Endothelial cell of hepatic sinusoid (primary cell): ENCODE data around the gene GTSE1.

ENCODE experiments used
- in situ Hi-C: cut with HindIII; loops from 2 replicates; pipeline ENCODE4 v1.10.0; 2017; ENCODE audit warnings: low sequenced_read_pairs

GTSE1 gene

GRCh38 chr22:46376111-46376510, 79.4 kb downstream of the GTSE1 start:
- in situ Hi-C loops: no loop called here

- in situ Hi-C loops: no loop called here
These were observed 80.3 kb downstream of the GTSE1 start for GRCh38 chr22:46376908-46377524.

GRCh38 chr22:46377525-46378425, 81.1 kb downstream of the GTSE1 start:
- in situ Hi-C loops: no loop called here

- in situ Hi-C loops: no loop called here
These were observed 81.9 kb downstream of the GTSE1 start for GRCh38 chr22:46378426-46379065.

GRCh38 chr22:46379066-46379930, 82.6 kb downstream of the GTSE1 start:
- in situ Hi-C loops: no loop called here

GRCh38 chr22:46380069-46380468, 83.4 kb downstream of the GTSE1 start:
- in situ Hi-C loops: no loop called here
